Measurements from ENCODE around the gene DICER1. TPM values are rescaled to one million over a fixed set of nuclear protein-coding genes. Genes with fewer than 3 reads are reported as not detected.
"Not testable (repeated sequence)": the region's sequence is repeated elsewhere in the genome, so short reads cannot be mapped to it uniquely, and the experiment has no call there.

Gene DICER1
- 100 to 1,000 TPM in 1 of 4 donors, 10 to 100 TPM in 3; 64.3 to 125 (median 78.0) TPM for total RNA-seq

GRCh38 chr14:95157327-95158189 lies at the start of gene DICER1:
Gene DICER1 (minus strand): TSS chr14:95157529. CDS start chr14:95133458, 24,071 bp downstream.
- peak; percentile 94 to 99 (median 98) for DNase-seq
- Histone ChIP-seq H3K27me3 (no peaks in the 10 kb centered on the region), H3K4me3 (peak within 1 kb of the TSS; percentile 86 to 97 (median 94)), H3K9me3 (no peaks in the 10 kb centered on the region), H3K27ac (peak within 1 kb of the TSS; percentile 95 to 99 (median 96)), H3K36me3 (no peaks in the 10 kb centered on the region), H3K4me1 (peaks cover 0 to 33% (median 11%) of the 10 kb centered on the region in 4 donors)
- TF ChIP-seq CTCF (IDR thresholded peaks at IDR 0.05) (no peak), POLR2A (IDR thresholded peaks at IDR 0.05) (peak; percentile 26 to 63)

- DNase-seq: no peak
These were observed 49.2 kb upstream of the DICER1 start for GRCh38 chr14:95206534-95206933.

GRCh38 chr14:95204705-95205104 lies 47.4 kb upstream of the DICER1 start:
- TF ChIP-seq POLR2A (IDR thresholded peaks at IDR 0.05) (no peak), CTCF (IDR thresholded peaks at IDR 0.05) (no peak)
- no peak overlapping the region for H3K27ac ChIP-seq
- no peaks in the 10 kb centered on the region for H3K27me3 ChIP-seq
- no peak overlapping the region for H3K4me3 ChIP-seq
- no peaks in the 10 kb centered on the region for H3K9me3 ChIP-seq
- DNase-seq: no peak
- H3K4me1 ChIP-seq: no peaks in the 10 kb centered on the region
- H3K36me3 ChIP-seq: peaks cover 0 to 22% (median 0%) of the 10 kb centered on the region in 3 donors

More at GRCh38 chr14:95206534-95206933, 49.2 kb upstream of the DICER1 start:
- H3K9me3 ChIP-seq: no peaks in the 10 kb centered on the region
- H3K4me1 ChIP-seq: no peaks in the 10 kb centered on the region
- no peaks in the 10 kb centered on the region for H3K27me3 ChIP-seq
- no peak overlapping the region for H3K4me3 ChIP-seq
- H3K36me3 ChIP-seq: peaks cover 0 to 22% (median 0%) of the 10 kb centered on the region in 3 donors
- TF ChIP-seq CTCF (IDR thresholded peaks at IDR 0.05) (no peak), POLR2A (IDR thresholded peaks at IDR 0.05) (no peak)
- H3K27ac ChIP-seq: no peak overlapping the region

- H3K27ac ChIP-seq, H3K4me3 ChIP-seq, H3K27me3 ChIP-seq, DNase-seq, H3K4me1 ChIP-seq, H3K9me3 ChIP-seq: not testable (repeated sequence)
- peaks cover 0 to 22% (median 0%) of the 10 kb centered on the region in 3 donors for H3K36me3 ChIP-seq
These were observed 44.4 kb upstream of the DICER1 start for GRCh38 chr14:95201745-95202144.

GRCh38 chr14:95200404-95200803 lies 43.1 kb upstream of the DICER1 start:
- Histone ChIP-seq H3K9me3 (no peaks in the 10 kb centered on the region), H3K27ac (no peak overlapping the region), H3K4me3 (no peak overlapping the region), H3K36me3 (peaks cover 0 to 22% (median 0%) of the 10 kb centered on the region in 3 donors), H3K4me1 (no peaks in the 10 kb centered on the region), H3K27me3 (no peaks in the 10 kb centered on the region)
- TF ChIP-seq CTCF (IDR thresholded peaks at IDR 0.05): no peak
- no peak for TF ChIP-seq POLR2A (IDR thresholded peaks at IDR 0.05)
- DNase-seq: no peak

- DNase-seq: no peak
- Histone ChIP-seq H3K36me3 (peaks cover 0 to 22% (median 0%) of the 10 kb centered on the region in 3 donors), H3K4me3 (no peak overlapping the region), H3K4me1 (no peaks in the 10 kb centered on the region), H3K27ac (no peak overlapping the region), H3K9me3 (no peaks in the 10 kb centered on the region), H3K27me3 (no peaks in the 10 kb centered on the region)
- TF ChIP-seq CTCF (IDR thresholded peaks at IDR 0.05) (no peak), POLR2A (IDR thresholded peaks at IDR 0.05) (no peak)
These were observed 42.1 kb upstream of the DICER1 start for GRCh38 chr14:95199298-95199983.

Data from Peyer's patch (tissue), 4 donors.